Measurements from ENCODE around the gene KLHL29. TPM values are rescaled to one million over a fixed set of nuclear protein-coding genes. Genes with fewer than 3 reads are reported as not detected.

KLHL29 gene
- total and polyA plus RNA-seq, 2 of the 13 experiments (the other 11 are each of a cell fraction or from before 2014, with no cell fraction given), result 0.01 TPM; not detected in 1

DNA sequence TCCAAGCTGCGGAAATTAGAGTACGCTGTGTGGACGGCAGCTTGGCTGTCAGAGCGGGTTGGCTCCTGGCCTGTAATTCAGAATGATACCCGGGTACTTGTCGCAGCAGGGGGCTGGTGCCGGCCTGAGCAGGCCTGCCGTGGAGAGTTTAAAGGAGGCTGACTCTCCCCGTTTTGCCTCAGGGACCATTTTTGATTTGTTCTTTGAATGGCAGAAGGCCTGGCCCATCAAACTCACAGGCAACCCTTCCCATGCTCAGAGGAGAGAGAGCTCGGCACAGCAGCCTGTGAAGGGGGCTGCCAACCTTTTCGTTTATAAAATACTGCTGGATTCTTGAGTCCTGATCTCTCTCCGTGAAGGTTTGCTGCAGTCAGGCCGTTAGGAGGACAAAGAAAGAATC, 151.3 kb downstream of the KLHL29 start (continued):
- TF ChIP-seq HNF4G (IDR thresholded peaks at IDR 0.05; ENCODE audit: borderline replicate concordance, low read depth, low read length) (no peak), HNF4G (CRISPR knock-in tag; IDR thresholded peaks at IDR 0.05; ENCODE audit: borderline replicate concordance, low read depth) (no peak)
- TF ChIP-seq, protein P1, sequence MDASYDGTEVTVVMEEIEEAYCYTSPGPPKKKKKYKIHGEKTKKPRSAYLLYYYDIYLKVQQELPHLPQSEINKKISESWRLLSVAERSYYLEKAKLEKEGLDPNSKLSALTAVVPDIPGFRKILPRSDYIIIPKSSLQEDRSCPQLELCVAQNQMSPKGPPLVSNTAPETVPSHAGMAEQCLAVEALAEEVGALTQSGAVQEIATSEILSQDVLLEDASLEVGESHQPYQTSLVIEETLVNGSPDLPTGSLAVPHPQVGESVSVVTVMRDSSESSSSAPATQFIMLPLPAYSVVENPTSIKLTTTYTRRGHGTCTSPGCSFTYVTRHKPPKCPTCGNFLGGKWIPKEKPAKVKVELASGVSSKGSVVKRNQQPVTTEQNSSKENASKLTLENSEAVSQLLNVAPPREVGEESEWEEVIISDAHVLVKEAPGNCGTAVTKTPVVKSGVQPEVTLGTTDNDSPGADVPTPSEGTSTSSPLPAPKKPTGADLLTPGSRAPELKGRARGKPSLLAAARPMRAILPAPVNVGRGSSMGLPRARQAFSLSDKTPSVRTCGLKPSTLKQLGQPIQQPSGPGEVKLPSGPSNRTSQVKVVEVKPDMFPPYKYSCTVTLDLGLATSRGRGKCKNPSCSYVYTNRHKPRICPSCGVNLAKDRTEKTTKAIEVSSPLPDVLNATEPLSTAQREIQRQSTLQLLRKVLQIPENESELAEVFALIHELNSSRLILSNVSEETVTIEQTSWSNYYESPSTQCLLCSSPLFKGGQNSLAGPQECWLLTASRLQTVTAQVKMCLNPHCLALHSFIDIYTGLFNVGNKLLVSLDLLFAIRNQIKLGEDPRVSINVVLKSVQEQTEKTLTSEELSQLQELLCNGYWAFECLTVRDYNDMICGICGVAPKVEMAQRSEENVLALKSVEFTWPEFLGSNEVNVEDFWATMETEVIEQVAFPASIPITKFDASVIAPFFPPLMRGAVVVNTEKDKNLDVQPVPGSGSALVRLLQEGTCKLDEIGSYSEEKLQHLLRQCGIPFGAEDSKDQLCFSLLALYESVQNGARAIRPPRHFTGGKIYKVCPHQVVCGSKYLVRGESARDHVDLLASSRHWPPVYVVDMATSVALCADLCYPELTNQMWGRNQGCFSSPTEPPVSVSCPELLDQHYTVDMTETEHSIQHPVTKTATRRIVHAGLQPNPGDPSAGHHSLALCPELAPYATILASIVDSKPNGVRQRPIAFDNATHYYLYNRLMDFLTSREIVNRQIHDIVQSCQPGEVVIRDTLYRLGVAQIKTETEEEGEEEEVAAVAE (CRISPR knock-in tag; IDR thresholded peaks at IDR 0.05; ENCODE audit: borderline replicate concordance), result no peak

DNA sequence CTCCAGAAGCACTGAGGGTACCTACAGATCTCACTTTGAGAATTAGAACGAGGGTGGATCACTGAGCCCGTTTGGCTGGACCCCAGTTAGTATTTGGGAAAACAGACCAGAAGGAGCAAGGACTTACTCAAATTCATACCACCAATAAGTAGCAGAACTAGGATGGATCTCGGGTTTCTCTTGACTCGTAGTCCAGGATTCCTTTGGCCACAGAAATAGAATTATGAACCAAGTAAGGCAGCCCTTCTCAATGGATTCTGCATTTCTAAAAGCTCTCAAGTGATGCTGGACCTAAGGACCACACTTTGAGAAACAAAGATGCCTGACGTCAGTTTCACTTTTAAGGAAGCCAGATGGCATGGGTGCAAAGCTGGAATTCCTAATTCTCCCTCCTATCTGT, 153.0 kb downstream of the KLHL29 start:
- H3K27ac ChIP-seq (ENCODE audit: extremely low read length, insufficient read depth, low read length), result no peak overlapping the region
- H3K4me3 ChIP-seq (replicated peaks in 1 of 3; ENCODE audit: insufficient read depth in 1 of 3, low read depth in 2 of 3, low read length in 3 of 3), result no peak overlapping the region
- H3K9me3 ChIP-seq (ENCODE audit: low read length), result no peaks in the 10 kb centered on the region
- POLR2A ChIA-PET, result no interaction called here
- peaks cover 2% of the 10 kb centered on the region; the same call in 1 of the 2 replicates for H3K4me1 ChIP-seq (ENCODE audit: insufficient read depth, low read length)
- ATAC-seq, result no peak
- no peak for FAIRE-seq
- H3K79me2 ChIP-seq (ENCODE audit: insufficient read depth, low read length), result no peaks in the 10 kb centered on the region
- peaks cover 3 to 69% of the 10 kb centered on the region in 2 experiments; a peak in 3 of 5 replicates for H3K27me3 ChIP-seq (ENCODE audit: control insufficient read depth in 1 of 2, insufficient read depth in 2 of 2, low read length in 2 of 2)
- no peak overlapping the region for H3K9ac ChIP-seq (ENCODE audit: insufficient read depth, low read depth, low read length)
- intact Hi-C loops (cut with micrococcal nuclease; ENCODE audit: unreplicated experiment), result no loop called here
- no peak overlapping the region for H2AFZ ChIP-seq (ENCODE audit: low read length)
- DNase-seq (ENCODE audit: low spot score), result no peak
- H3K36me3 ChIP-seq (replicated peaks in 1 of 2; ENCODE audit: control insufficient read depth in 1 of 2, insufficient read depth in 2 of 2, low read length in 2 of 2), result no peaks in the 10 kb centered on the region
- H3K4me2 ChIP-seq (ENCODE audit: low read depth, low read length), result no peak overlapping the region
- in situ Hi-C loops (cut with HindIII; ENCODE audit: extremely low pct_ligation_motif_present, low pct_unique_long_range_greater_than_20kb), result no loop called here
- CTCF ChIA-PET (ENCODE audit: low intra/inter-chr PET ratio, low total read pairs), result no interaction called here
- no peaks in the 10 kb centered on the region for H4K20me1 ChIP-seq (ENCODE audit: insufficient read depth, low read length)
- WGBS (ENCODE audit: low lambda C conversion rate), result 7% methylated on average over 5 of the region's 5 CpGs
- TF ChIP-seq, protein P2, sequence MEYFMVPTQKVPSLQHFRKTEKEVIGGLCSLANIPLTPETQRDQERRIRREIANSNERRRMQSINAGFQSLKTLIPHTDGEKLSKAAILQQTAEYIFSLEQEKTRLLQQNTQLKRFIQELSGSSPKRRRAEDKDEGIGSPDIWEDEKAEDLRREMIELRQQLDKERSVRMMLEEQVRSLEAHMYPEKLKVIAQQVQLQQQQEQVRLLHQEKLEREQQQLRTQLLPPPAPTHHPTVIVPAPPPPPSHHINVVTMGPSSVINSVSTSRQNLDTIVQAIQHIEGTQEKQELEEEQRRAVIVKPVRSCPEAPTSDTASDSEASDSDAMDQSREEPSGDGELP (IDR thresholded peaks at IDR 0.05; ENCODE audit: borderline replicate concordance, low read depth), result no peak
- TF ChIP-seq GZF1 (CRISPR knock-in tag; IDR thresholded peaks at IDR 0.05) (no peak), SAFB2 (CRISPR knock-in tag; IDR thresholded peaks at IDR 0.05; ENCODE audit: borderline replicate concordance, low read depth) (no peak), POGZ (CRISPR knock-in tag; IDR thresholded peaks at IDR 0.05) (no peak), ZNF550 (CRISPR knock-in tag; IDR thresholded peaks at IDR 0.05; ENCODE audit: borderline replicate concordance) (no peak), KMT2B (CRISPR knock-in tag; IDR thresholded peaks at IDR 0.05) (no peak), RFX5 (IDR thresholded peaks at IDR 0.05; ENCODE audit: low read depth, low read length) (no peak), ZNF121 (CRISPR knock-in tag; IDR thresholded peaks at IDR 0.05) (no peak), ZKSCAN5 (CRISPR knock-in tag; IDR thresholded peaks at IDR 0.05) (no peak), PHF20 (CRISPR knock-in tag; IDR thresholded peaks at IDR 0.05) (no peak), PRPF4 (IDR thresholded peaks at IDR 0.05; ENCODE audit: low read depth, low read length, poor library complexity, severe bottlenecking) (no peak), SOX5 (CRISPR knock-in tag; IDR thresholded peaks at IDR 0.05; ENCODE audit: borderline replicate concordance) (no peak), ZNF790 (CRISPR knock-in tag; IDR thresholded peaks at IDR 0.05; ENCODE audit: borderline replicate concordance) (no peak)
- TF ChIP-seq, protein P3, sequence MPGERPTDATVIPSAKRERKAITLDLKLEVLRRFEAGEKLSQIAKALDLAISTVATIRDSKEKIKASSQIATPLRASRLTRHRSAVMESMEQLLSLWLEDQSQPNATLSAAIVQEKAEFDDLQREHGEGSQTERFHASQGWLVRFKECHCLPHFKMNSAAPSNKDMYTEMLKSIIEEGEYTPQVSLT (CRISPR knock-in tag; IDR thresholded peaks at IDR 0.05; ENCODE audit: borderline replicate concordance, low read depth), result no peak
- BruUV-seq (replicated peaks), result no TSS peak

All from HepG2 (cell line).